Activated naive CD4-positive, alpha-beta T cell treated with anti-CD3 and anti-CD28 coated beads for 36 hours (primary cell): ENCODE data around the gene MYH8. TPM values are rescaled to one million over a fixed set of nuclear protein-coding genes. Genes with fewer than 3 reads are reported as not detected.

Experiments used
- CTCF ChIA-PET: fragments of 350-600 bp; sonication (Branson Sonifier 250); formaldehyde crosslinking; loops from one replicate; lab custom pipeline; 2021; ENCODE audit warnings: antibody characterized with exemption; lab: Charles Lee
- DNase-seq: peaks from one replicate; pipeline ENCODE4 v3.0.0-alpha.2; 2020
- H3K27ac Mint-ChIP-seq: one replicate; pipeline ENCODE4 v1.8.0; 2021; ENCODE audit warnings: mild to moderate bottlenecking, mixed read lengths
- H3K27me3 Mint-ChIP-seq: one replicate; pipeline ENCODE4 v1.8.0; 2021; ENCODE audit warnings: low read depth, mixed read lengths
- H3K36me3 Mint-ChIP-seq: one replicate; pipeline ENCODE4 v1.8.0; 2021; ENCODE audit warnings: low read depth, mixed read lengths
- H3K4me1 Mint-ChIP-seq: one replicate; pipeline ENCODE4 v1.8.0; 2021; ENCODE audit warnings: low read depth, mixed read lengths
- H3K4me3 Mint-ChIP-seq: one replicate; pipeline ENCODE4 v1.8.0; 2021; ENCODE audit warnings: mild to moderate bottlenecking, moderate library complexity, mixed read lengths
- H3K9me3 Mint-ChIP-seq: one replicate; pipeline ENCODE4 v1.8.0; 2021; ENCODE audit warnings: mixed read lengths
- intact Hi-C: fragments of 100-400 bp; cut with micrococcal nuclease; formaldehyde crosslinking; loops from one replicate; pipeline ENCODE4 v1.15.1; 2023
- total RNA-seq, 2 experiments: library from RNA; stranded (reverse); gene quantifications; one replicate each; pipeline ENCODE4 v1.2.3, GENCODE V29; 2021

Gene MYH8
- total RNA-seq, 2 experiments from 2014 or later, result not detected

GRCh38 chr17:10420811-10421210 is 939 bp downstream of the MYH8 start:
- Mint-ChIP-seq H3K27me3 (peaks cover 4% of the 10 kb centered on the region), H3K36me3 (no peaks in the 10 kb centered on the region), H3K4me1 (no peaks in the 10 kb centered on the region), H3K27ac (no peak overlapping the region), H3K9me3 (no peaks in the 10 kb centered on the region), H3K4me3 (no peak overlapping the region)
- DNase-seq, result no peak
- CTCF ChIA-PET, result no interaction called here
- intact Hi-C loops, result no loop called here

GRCh38 chr17:10417431-10417830 is 4.3 kb downstream of the MYH8 start:
- peaks cover 7% of the 10 kb centered on the region for H3K27me3 Mint-ChIP-seq
- no peak for DNase-seq
- no peaks in the 10 kb centered on the region for H3K9me3 Mint-ChIP-seq
- CTCF ChIA-PET, result interaction anchor here (0.5 kb wide), 1 partner anchor 11 kb away, joined by 3 read pairs; no protein-coding TSS in a partner anchor
- no peaks in the 10 kb centered on the region for H3K36me3 Mint-ChIP-seq
- no peak overlapping the region for H3K27ac Mint-ChIP-seq
- H3K4me3 Mint-ChIP-seq, result no peak overlapping the region
- no peaks in the 10 kb centered on the region for H3K4me1 Mint-ChIP-seq
- intact Hi-C loops, result no loop called here

DNA sequence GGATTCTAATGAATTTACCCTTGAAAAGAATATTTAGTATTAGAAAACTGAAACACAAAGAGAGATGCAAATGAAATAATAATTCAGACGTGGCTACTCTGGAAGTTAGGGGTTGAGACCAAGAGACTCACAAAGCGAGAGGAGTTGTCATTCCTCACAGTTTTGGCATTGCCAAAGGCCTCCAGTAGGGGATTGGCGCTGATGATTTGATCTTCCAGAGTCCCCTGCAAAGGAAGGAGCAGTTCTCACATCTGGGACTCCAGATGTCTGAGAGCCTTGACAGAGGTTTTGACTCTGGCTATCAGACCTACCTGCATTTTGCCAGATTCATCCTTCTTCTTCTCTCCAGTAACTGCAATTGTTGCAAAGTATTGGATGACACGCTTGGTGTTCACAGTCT is 6.6 kb downstream of the MYH8 start:
- H3K9me3 Mint-ChIP-seq, result no peaks in the 10 kb centered on the region
- intact Hi-C loops, result no loop called here
- no peak for DNase-seq
- no peak overlapping the region for H3K4me3 Mint-ChIP-seq
- H3K36me3 Mint-ChIP-seq, result no peaks in the 10 kb centered on the region
- H3K4me1 Mint-ChIP-seq, result no peaks in the 10 kb centered on the region
- no peak overlapping the region for H3K27ac Mint-ChIP-seq
- CTCF ChIA-PET, result no interaction called here
- peaks cover 9% of the 10 kb centered on the region for H3K27me3 Mint-ChIP-seq

DNA sequence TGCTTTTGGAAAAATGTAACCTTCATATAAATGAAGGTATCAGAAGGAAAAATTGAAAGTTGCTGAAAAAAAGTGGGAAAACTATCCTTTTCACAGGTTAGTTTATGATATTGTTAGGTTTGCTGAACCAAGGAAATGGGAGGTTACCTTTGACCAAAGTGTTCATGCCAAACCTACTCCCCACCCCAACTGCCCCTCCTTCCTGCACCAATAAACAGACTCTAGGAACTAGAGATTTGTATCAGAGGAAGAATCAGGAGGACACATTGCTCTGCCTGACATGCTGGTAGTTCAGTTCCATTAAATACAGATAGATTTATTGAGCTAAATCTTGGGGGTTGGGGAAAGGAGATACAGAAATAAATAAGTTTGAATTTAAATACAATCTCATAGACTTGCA is 18.2 kb downstream of the MYH8 start:
- intact Hi-C loops, result no loop called here
- no peaks in the 10 kb centered on the region for H3K36me3 Mint-ChIP-seq
- H3K4me3 Mint-ChIP-seq, result no peak overlapping the region
- H3K27ac Mint-ChIP-seq, result no peak overlapping the region
- CTCF ChIA-PET, result interaction anchor here (0.6 kb wide), 1 partner anchor 241 kb away, joined by 4 read pairs; no protein-coding TSS in a partner anchor
- no peaks in the 10 kb centered on the region for H3K9me3 Mint-ChIP-seq
- peaks cover 7% of the 10 kb centered on the region for H3K27me3 Mint-ChIP-seq
- DNase-seq, result no peak
- no peaks in the 10 kb centered on the region for H3K4me1 Mint-ChIP-seq

- no peaks in the 10 kb centered on the region for H3K4me1 Mint-ChIP-seq
- H3K27ac Mint-ChIP-seq, result no peak overlapping the region
- peaks cover 21% of the 10 kb centered on the region for H3K27me3 Mint-ChIP-seq
- DNase-seq, result no peak
- H3K9me3 Mint-ChIP-seq, result no peaks in the 10 kb centered on the region
- CTCF ChIA-PET, result no interaction called here
- intact Hi-C loops, result no loop called here
- H3K4me3 Mint-ChIP-seq, result no peak overlapping the region
- no peaks in the 10 kb centered on the region for H3K36me3 Mint-ChIP-seq
Observed at GRCh38 chr17:10398352-10398751, 23.4 kb downstream of the MYH8 start.

DNA sequence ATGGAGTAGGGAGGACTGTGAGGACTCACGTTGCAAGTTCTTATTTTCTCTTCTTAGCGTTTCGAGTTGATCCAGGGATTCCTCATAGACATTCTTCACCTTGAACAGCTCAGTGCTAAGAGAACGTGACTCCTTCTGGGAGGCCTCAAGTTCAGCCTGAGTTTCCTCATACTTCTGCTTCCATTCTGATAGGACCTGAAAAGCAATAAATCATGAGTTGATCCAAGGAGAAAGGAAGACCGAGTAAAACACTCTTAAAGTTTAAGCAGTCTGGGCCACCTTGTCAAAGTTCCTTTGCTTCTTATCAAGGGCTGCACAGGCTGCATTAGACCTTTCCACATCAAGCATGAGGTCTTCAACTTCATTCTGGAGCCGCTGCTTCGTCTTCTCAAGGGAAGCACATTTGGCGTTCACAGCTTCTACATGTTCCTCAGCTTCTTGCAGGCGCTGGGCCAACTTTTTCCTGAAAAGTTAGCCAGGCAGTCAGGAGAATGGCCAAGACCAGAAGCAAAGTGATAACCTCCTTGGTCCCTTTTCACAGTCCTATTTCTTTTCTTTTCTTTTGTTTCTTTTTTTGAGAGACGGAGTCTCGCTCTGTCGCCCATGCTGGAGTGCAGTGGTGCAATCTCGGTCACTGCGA is 25.1 kb downstream of the MYH8 start:
- no peaks in the 10 kb centered on the region for H3K4me1 Mint-ChIP-seq
- H3K9me3 Mint-ChIP-seq, result no peaks in the 10 kb centered on the region
- H3K27me3 Mint-ChIP-seq, result peaks cover 19% of the 10 kb centered on the region
- H3K27ac Mint-ChIP-seq, result no peak overlapping the region
- H3K36me3 Mint-ChIP-seq, result no peaks in the 10 kb centered on the region
- no peak overlapping the region for H3K4me3 Mint-ChIP-seq
- CTCF ChIA-PET, result interaction anchor here (0.9 kb wide), 1 partner anchor 233 kb away, joined by 3 read pairs; no protein-coding TSS in a partner anchor
- no peak for DNase-seq
- intact Hi-C loops, result no loop called here

DNA sequence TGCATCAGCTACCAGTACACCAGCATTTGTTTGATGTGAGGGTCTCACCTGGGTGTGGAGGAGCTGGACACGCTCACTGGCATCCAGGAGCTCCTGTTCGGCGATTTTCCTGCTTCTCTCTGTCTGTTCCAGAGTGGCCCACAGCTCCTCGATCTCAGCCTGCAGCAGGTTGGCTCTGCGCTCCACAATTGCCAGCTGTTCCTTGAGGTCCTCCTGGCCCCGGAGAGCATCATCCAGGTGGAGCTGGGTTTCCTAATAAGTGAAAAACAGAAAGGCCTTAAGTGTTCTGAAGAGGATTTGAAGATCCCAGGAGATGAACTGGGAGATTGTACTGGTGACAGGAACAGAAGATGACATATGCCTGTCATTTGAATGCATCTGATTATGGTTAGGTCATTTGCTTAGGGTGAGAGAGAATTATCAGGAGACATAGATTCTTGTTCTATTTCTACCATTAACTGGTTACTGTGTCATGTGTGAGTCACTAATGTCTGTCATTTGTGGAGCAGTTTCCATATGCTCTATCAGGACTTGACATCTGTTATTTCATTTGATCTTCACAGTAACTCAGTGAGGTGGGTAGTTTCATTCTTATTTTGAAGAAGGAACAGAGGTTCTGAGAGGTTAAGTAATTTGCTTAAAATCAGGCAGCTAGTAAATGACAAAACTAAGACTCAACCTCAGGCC is 27.4 kb downstream of the MYH8 start:
- Mint-ChIP-seq H3K27me3 (peaks cover 16% of the 10 kb centered on the region), H3K4me1 (no peaks in the 10 kb centered on the region), H3K4me3 (no peak overlapping the region), H3K27ac (no peak overlapping the region), H3K36me3 (no peaks in the 10 kb centered on the region), H3K9me3 (no peaks in the 10 kb centered on the region)
- CTCF ChIA-PET, result no interaction called here
- DNase-seq, result no peak
- intact Hi-C loops, result no loop called here

DNA sequence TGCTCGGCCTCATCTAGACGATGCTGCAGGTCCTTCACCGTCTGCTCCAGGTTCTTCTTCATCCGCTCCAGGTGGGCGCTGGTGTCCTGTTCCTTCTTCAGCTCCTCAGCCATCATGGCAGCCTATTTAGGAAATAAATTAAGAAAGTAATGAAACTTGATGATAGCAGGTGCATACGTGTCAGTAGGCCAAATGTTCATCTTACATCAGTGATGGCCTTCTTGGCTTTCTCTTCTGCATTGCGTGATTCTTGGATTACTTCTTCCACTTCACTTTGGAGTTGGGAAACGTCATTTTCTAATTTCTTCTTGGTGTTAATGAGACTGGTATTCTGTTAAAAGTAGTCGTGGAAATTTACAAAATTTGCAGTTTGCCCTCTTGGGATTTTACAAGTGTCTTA is 28.9 kb downstream of the MYH8 start:
- Mint-ChIP-seq H3K36me3 (no peaks in the 10 kb centered on the region), H3K27ac (no peak overlapping the region), H3K9me3 (peaks cover 4% of the 10 kb centered on the region), H3K4me3 (no peak overlapping the region), H3K27me3 (peaks cover 16% of the 10 kb centered on the region), H3K4me1 (no peaks in the 10 kb centered on the region)
- CTCF ChIA-PET, result no interaction called here
- intact Hi-C loops, result no loop called here
- DNase-seq, result no peak

GRCh38 chr17:10385871-10386270 is 35.9 kb downstream of the MYH8 start:
- Mint-ChIP-seq H3K36me3 (no peaks in the 10 kb centered on the region), H3K27ac (no peak overlapping the region), H3K4me3 (no peak overlapping the region), H3K9me3 (peaks cover 6% of the 10 kb centered on the region), H3K4me1 (no peaks in the 10 kb centered on the region), H3K27me3 (peaks cover under 1% of the 10 kb centered on the region)
- CTCF ChIA-PET, result no interaction called here
- intact Hi-C loops, result no loop called here
- DNase-seq, result no peak

- Mint-ChIP-seq H3K36me3 (no peaks in the 10 kb centered on the region), H3K4me3 (no peak overlapping the region), H3K27me3 (no peaks in the 10 kb centered on the region), H3K4me1 (no peaks in the 10 kb centered on the region), H3K9me3 (peaks cover 4% of the 10 kb centered on the region), H3K27ac (no peak overlapping the region)
- DNase-seq, result no peak
- CTCF ChIA-PET, result no interaction called here
- intact Hi-C loops, result no loop called here
Observed at GRCh38 chr17:10384175-10384574, 37.6 kb downstream of the MYH8 start.

DNA sequence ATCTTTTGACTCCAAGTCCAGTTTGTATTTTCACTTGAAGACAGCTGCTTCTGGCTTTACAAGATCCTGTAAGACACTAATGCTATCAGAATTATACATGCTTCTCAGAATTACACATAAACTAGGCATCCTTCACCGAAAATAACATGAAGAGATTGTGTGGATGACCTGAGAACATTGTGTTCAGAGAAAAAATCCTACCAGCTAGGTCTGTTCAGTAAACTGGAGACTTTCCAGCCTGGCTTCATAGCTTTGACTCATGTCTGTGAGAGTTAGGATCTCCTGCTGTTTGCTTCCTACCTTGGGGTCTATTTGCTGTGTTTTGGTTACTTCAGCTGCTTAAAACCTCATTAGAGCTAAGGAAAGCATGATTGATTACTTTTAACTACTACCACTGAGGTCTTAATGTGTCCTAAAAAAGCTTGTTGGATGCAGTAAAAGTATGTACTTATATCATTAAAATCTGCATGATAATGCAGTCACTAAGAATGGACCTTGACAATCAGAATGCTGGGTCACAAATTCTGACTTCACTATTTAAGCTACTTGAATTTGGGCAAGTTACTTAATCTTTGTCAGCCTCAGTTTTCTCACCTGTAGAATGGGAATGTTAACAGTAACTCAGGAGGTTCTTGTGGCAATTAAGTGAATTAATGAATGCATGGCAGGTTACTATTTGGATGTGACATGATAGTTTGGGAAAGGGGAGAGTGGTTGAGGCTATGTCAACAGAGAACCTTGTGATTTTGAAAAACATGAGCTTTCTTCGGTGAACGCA is 40.9 kb downstream of the MYH8 start:
- H3K36me3 Mint-ChIP-seq, result no peaks in the 10 kb centered on the region
- intact Hi-C loops, result no loop called here
- CTCF ChIA-PET, result interaction anchor here (0.5 kb wide), 1 partner anchor 641 kb away, joined by 5 read pairs; no protein-coding TSS in a partner anchor
- no peak overlapping the region for H3K4me3 Mint-ChIP-seq
- no peaks in the 10 kb centered on the region for H3K27me3 Mint-ChIP-seq
- DNase-seq, result no peak
- H3K9me3 Mint-ChIP-seq, result peaks cover 1% of the 10 kb centered on the region
- no peaks in the 10 kb centered on the region for H3K4me1 Mint-ChIP-seq
- H3K27ac Mint-ChIP-seq, result no peak overlapping the region

GRCh38 chr17:10372906-10373305 is 48.8 kb downstream of the MYH8 start, which contains the start of gene MYH13:
MYH13 (minus strand) TSS chr17:10373006; CDS start chr17:10364530, 8,476 bp downstream.
- H3K4me3 Mint-ChIP-seq, result no peak within 1 kb of the TSS
- peaks cover 3% of the 10 kb centered on the region for H3K27me3 Mint-ChIP-seq
- no peak within 1 kb of the TSS for H3K27ac Mint-ChIP-seq
- H3K4me1 Mint-ChIP-seq, result no peaks in the 10 kb centered on the region
- H3K36me3 Mint-ChIP-seq, result no peaks in the 10 kb centered on the region
- intact Hi-C loops, result no loop called here
- DNase-seq, result no peak
- H3K9me3 Mint-ChIP-seq, result no peaks in the 10 kb centered on the region
- CTCF ChIA-PET, result no interaction called here
